Fibroblast of skin of left biceps (primary cell): ENCODE measurements around the gene ABLIM2.

Experiments used
- DNase-seq, 2 experiments: peaks; one replicate each; pipeline ENCODE4 v3.0.0-alpha.2; 2013; ENCODE audit warnings: low read depth in 2 of 2

Gene ABLIM2

GRCh38 chr4:8084712-8085490 lies 73.7 kb downstream of the ABLIM2 start:
- no peak for DNase-seq

- DNase-seq: no peak
Observed at GRCh38 chr4:8084031-8084660, 74.5 kb downstream of the ABLIM2 start.

GRCh38 chr4:8083086-8083825 lies 75.4 kb downstream of the ABLIM2 start:
- DNase-seq: no peak

- DNase-seq: no peak
Observed at GRCh38 chr4:8082517-8083055, 76.0 kb downstream of the ABLIM2 start.

DNA sequence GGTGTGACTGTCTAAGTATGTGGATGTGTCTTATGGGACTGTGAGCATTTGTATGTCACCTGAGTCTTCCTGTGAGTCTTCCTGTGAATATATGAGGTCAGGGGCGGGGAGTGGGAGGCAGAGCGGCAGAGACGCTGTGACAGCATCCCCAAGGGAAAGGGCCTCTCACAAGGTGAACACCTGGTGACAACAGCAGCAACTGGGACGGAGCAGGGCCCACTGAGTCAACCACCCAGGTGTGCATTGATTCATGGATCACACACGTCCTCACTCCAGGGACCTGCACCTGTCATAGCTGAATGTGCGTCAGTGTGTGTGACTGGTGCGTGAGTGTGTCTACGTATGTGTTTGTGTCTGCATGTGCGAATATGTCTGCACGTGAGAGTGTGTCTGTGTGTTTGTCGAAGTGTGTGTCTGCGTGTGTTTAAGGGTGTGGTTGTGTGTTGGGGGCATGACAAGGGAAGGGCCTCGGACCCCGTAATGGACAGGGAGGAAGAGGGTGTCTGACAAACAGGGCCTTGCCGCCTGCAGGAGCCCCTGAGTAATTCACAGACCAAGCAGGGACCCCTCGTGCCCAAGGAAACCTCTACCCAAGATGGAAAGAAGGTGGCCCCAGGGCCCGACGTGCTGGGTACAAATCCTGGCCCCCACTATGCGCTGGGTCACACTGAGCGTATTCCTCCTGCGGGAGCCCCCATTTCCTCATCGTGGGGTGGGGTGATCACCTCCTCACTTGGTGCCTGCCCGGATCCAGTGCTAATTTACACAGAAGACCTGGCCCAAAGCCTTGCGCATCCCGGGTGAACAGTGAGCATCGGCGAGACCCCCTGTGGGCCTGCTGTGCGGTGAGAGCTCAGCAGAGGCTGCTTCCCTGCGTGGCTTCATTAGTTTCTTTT lies 76.7 kb downstream of the ABLIM2 start:
- no peak for DNase-seq

DNA sequence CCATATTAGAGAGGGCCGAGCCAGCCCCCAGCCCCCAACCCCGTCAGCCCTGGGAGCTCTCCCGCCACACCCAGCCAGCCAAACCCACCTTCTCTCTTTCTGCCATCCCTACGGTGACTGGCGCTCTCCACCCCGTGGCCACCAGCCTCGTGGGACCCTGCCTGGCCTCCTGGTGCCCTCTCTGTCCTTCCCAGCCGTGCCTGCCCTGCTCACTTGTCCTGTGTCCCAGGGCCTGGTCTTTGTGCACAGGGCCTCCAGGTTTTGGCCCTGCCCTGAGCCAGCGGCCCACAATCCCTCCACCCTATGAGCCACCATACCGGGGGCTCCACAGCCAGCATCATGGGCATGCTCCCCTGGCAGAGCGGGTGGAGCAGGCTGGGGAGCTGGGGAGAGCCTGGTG lies 77.4 kb downstream of the ABLIM2 start:
- no peak for DNase-seq

DNA sequence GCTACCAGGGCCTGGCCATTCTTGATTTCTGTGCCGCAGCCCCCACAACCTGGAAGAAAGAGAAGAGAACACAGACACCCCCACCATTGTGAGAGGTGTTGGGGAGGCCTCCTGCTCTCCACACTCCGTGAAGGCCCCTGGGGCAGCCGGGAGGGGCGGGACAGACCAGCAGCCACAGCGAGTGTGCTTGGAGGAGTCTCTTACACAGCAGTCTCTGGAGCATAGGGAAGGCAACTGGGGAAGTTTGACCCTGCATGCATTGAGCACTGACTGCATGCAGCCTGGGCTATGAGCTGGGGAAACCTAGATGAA lies 77.9 kb downstream of the ABLIM2 start:
- no peak for DNase-seq

DNA sequence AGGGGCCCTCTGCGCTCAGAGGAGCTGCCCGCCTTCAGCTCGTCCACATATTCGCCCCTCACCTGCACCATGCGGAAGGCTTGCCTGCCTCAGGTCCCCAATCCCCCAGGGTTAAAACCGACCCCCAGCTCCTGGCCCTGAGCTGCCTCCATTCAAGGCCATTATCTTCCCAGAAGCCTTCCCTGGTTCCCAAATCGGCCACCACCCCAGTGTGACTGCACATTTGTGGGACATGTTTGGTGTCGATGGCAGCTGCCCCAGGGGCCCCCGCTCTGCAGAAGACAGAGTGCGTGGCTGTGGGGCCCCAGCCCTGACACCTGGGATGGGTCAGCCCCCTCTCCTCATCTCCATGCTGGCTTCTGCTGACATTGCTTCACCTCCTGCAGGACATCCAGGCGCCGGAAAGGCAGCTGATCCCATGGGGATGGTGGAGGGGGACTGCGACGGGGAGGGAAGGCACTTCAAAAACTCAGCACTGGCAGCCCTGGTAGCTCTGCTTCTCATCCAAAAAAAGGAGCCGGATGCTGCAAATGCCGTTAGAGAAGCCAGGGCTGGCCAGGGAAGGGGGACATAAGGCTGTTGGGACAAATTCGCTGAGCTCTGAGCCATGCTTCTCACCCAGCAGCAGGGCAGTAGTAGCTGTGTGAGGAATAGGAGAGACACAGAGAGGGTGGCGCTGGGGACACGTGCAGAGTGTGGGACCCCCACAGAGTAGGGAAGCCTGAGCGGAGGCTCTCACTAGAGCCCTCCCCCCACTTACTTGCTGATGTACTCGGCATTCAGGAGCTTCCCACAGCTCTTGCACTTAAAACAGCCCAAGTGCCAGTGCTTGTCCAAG lies 78.5 kb downstream of the ABLIM2 start:
- no peak for DNase-seq

DNA sequence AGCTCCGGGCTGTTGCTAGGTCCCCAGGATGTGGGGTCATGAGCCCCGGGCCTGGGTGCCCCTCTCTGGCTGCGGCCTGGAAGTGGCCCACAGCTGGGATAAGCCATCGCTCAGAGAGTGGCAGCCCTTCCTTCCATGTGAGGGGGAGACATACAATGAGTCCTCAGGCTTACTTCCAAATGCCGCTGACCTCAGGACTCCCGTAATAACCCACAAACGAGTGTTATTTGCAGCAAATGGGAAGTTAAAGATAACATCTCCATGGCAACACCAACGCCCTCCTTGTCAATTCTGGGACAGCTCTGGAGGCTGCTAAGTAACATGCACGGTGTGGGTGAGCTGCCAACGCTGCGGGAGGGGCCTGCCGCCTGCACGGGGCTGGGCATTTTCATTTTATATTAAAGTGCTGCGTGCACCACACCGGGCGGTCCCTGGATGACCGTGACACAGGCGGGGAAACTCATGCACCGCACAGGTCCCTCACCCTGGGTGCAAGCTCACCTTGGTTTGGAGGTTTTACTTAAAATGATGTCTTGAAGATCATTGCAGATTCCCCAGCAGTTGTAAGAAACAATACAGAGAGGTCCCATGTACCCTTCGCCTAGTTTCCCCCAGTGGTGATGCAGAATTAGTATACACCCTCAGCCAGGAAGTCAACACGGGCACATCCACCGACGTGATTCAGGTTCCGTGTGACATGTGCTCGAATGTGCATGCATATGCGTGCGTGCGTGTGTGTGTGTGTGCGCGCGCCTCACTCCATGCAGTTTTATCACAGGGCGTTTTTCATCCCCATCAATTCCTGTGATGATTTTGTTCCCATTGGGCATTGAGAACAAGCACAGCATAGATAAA lies 79.4 kb downstream of the ABLIM2 start:
- DNase-seq: no peak

DNA sequence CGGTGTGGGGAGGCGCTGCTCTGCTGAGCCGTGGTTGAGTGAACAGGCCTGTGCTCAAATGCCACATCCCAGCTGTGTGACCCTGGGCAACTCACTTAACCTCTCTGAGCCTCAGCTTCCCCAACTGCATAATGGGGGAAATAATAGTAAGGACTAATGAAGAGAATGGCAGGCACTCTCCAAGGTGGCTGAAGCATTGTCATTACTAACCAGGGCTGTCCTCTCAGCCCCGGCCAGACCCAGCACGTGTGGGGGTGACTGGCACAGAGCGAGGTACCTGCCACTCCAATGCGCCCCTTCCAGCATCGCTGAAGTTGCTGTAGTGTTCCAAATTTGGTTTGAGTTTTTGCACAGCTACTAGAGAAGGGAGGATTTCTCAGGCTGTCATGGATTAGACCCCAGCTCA lies 80.0 kb downstream of the ABLIM2 start:
- DNase-seq: no peak

DNA sequence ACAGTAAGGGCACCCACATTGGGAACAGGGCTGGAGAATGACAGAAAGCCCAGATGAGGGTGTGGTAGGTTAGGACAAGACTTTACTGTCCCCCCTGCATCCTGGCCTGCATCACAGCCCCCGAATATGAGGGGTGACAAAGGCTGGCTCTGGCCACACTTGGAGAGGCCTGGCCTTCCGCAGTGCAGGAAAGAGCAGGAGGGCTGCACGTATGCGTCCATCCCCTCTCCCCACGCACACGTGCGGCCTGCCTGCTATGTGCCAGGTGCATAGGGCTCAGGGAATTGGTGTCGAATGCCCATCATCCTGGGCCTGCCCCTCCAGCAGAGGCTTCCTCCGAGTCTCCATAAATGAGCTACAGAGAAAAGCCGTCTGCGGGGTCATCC lies 80.5 kb downstream of the ABLIM2 start:
- no peak for DNase-seq

DNA sequence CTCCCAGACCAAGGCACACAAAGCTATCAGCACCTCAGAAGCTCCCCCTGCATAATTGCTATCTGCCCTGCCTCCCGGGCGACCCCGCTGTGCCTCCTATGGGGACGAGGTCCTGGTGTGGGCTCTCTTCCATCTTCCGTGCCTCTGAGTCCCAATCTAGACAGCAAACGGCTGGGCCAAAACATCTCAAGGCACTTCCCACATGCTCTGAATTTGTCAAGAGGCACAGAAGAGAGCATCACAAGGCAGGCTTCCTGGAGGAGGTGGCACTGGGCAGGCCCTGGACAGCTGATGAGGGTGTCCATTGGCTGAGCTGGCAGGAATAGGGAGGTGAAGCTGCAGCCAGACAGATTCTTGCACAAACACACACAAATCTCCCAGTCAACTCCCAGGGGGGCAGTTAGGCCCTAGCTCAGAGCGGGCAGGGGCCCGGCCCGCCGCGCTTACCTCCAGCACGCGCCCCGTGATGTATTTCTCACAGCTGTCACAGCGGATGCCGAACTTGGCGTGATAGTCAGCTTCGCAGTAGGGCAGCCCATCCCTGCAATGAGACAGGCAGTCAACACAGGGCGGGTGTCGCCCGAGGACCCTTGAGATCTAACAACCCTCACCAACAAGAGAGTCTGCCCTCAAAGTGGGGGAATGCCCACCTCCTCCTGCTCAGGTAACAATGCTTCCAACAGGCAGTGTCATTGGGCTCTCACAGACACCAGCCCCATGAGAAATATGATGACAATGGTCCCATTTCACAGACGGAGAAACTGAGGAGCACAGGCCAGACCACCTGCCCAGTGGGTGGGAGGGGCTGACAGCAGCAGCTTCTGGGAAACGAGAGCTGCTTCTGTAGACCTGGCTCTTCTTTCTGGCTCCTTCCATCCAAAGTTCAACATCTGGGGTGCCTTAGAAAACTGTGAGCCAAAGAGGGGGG lies 81.2 kb downstream of the ABLIM2 start:
- no peak for DNase-seq

GRCh38 chr4:8076023-8076422 lies 82.6 kb downstream of the ABLIM2 start:
- no peak for DNase-seq

DNA sequence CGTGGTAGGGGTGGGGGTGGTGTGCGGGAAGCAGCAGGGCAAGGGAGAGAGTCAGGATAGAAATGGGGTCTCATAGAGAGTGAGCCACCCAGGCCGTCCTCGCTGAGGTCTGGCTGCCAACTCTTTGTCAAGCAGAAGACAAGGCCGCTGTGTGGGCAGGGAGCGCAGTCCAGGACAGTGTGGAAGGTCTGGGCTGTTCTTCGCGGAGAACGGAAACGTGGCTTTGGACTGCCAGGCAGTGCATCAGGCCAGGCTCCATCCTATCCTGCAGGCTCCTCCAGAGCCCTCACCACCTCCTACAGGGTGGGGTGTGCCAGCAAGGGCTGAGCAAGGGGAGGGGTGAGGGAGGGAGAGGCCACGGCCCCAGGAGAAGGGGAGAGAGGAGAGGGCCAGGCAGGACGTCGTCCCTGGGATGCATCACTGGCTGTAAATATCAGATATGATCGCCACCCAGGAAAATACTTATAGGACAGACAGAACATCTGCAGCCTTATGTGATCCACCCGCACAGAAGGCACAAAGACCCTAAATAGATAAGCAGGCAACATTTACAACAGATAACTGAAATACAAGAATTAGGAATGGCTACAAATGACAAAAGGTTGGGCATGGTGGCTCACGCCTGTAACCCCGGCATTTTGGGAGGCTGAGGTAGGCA lies 85.3 kb downstream of the ABLIM2 start:
- no peak for DNase-seq

- DNase-seq: no peak
Observed at GRCh38 chr4:8072235-8072968, 86.2 kb downstream of the ABLIM2 start.

GRCh38 chr4:8071766-8072165 lies 86.8 kb downstream of the ABLIM2 start:
- no peak for DNase-seq
